ENCODE results near the gene OOSP4B.
"Not testable (repeated sequence)": the region's sequence is repeated elsewhere in the genome, so short reads cannot be mapped to it uniquely, and the experiment has no call there.

OOSP4B gene

DNA sequence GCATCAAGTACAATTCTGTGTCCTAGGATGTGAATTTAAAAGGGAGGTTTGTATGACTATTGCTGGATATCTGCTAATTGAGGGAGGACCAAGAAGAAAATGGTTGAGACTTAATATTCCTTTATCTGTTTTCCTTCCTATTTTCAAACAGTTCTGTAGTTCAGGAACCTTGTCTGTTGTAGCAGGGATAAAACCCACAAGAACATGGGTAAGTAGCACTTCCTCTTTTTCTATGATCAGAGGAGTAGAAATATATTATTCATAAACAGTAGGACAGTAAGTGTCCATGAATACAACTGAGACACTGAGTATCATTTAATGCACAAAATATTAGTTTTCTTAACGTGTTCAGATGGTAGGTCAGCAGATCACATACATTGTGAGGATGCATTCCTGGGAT lies 47.1 kb downstream of the OOSP4B start:
- DNase-seq: no peak

DNA sequence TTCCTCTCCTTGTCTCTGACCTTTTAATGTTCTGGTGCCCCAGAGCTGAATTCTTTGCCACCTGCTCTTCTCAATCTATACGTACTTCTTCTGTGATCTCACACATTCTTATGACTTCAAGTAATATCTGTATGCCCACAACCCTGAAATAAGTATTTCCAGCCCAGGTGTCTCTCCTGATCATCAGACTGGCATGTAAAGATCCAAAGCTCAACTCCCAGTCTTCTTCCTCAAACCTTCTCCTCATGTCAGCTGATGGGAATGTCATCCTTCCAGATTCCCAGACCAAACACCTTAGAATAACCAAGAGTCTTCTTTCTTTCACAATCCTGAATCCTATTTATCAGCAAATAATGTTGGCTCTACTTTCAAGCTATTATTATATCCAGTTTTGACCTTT lies 48.8 kb downstream of the OOSP4B start:
- DNase-seq: no peak

DNA sequence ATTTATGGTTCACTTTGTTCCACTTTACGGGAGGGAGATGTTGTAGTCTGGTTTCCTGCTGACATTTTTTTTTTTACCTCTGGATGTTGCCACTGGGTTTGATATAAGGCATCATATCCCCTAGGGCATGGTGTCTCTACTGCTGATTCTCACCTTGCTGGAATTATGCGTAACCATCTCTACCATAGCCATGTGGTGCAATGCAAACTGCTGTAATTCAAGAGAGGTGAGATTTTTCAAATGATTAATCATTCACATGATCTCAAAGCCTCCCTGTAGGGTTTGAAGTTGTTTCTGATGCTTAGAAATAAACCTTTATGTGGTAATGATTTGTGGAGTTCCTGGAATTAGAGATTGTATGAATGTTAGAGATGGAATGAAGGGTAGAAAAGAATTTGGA lies 52.5 kb downstream of the OOSP4B start:
- no peak for DNase-seq

DNA sequence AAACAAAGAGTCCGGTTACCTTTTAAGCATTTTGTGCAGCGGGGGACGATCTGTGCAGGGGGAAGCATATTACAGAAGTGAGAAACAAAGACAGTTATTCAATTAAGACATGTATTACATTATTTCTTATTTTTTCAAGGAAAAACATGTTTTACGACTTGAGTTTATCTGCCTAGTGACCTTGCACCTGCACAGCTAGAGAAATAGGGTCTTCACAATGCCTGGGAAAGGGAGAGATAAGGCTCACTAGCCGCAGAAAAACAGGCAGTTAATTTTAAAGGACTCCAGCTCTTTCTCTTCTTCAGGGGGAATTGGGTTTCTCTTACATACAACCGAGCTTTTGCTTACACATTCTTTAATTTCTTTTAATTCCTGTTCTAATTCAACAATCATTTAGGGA lies 54.7 kb downstream of the OOSP4B start:
- DNase-seq: not testable (repeated sequence)

DNA sequence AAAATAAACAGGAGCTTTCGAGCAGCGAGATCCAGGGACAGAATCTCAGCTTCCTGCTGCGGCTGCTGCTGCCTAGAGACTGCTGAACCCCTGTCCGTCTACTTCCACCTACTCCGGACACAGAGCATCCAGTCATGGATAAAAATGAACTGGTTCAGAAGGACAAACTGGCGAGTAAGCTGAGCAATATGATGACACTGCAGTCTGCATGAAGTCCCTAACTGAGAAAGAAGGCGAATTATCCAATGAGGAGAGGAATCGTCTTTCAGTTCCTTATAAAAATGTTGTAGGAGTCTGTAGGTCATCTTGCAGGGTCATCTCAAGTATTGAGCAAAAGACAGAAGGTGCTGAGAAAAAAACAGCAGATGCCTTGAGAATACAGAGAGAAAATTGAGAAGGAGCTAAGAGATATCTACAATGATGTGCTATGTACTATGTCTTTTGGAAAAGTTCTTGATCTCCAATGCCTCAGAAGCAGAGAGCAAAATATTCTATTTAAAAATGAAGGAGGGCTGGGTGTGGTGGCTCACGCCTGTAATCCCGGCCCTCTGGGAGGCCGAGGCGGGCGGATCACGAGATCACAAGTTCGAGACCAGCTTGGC lies 60.3 kb downstream of the OOSP4B start:
- DNase-seq: no peak

- no peak for DNase-seq
Observed at GRCh38 chr11:60077981-60078380, 61.0 kb downstream of the OOSP4B start.

- no peak for DNase-seq
Observed at GRCh38 chr11:60078745-60079144, 61.8 kb downstream of the OOSP4B start.

- DNase-seq: no peak
Observed at GRCh38 chr11:60080535-60080934, 63.6 kb downstream of the OOSP4B start.

Measured in NCI-H2227 treated with DMSO at 0.1 percent for 48 hours (cell line).